ENCODE results near the gene VPS35L.
"Not testable (repeated sequence)": the region's sequence is repeated elsewhere in the genome, so short reads cannot be mapped to it uniquely, and the experiment has no call there.

The VPS35L gene

DNA sequence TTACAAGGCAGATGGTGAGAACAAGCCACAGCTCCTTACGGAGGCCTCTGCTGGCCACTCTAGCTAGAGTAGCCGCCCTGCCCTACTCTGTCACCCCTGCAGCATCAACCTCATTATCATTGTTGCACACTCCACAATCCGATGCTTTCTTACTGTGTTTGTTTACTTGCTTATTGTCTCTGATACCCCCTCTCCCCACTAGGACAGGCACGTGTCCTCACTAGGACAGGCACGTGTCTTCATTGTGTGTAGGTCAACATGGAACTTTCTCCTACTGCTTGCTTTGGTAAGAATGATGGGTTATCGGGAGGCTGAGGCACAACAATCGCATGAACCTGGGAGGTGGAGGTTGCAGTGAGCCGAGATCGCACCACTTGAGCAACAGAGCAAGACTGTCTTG lies 98.6 kb downstream of the VPS35L start:
- no peak for DNase-seq (ENCODE audit: low read depth in 2 of 2)

- DNase-seq (ENCODE audit: low read depth in 2 of 2) = no peak
These were observed 99.8 kb downstream of the VPS35L start for GRCh38 chr16:19655242-19655777.

DNA sequence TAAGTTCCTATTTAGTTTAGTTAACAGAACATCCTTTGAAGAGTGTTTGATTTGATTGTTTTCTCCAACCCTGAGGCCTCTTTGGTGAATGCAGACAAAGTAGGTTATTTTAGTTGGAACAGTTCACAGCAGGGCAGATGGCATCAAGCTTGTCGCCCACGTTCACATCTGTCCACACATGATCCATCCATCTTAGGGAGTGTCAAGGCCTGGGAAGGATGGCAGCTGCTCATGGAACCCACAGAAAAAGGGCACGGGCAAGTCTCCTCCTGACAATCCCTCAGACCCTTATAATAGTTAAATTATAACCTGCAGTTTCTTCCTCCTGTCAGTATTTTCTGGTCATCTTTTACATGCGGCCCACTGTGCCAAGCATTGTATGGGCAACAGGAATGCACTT lies 102.3 kb downstream of the VPS35L start:
- DNase-seq (ENCODE audit: low read depth in 2 of 2) = no peak

DNA sequence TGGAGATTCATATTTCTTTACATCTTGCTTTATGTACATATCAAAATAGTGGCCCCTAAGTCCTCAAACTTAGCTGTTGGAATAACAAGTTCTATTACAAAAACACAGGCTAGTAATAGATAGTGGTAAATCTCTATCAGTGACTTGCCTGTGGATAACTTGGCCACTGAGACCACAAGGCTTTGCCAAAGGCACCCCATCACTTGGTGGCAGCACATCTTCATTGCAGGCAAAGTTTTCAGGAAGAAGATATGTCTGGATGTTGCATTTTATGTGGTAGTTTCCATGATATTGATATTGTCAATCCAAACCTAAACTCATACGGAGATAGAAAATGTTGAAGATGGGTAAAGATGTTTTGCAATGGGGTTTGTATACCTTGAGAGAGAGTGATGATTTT lies 104.1 kb downstream of the VPS35L start:
- DNase-seq (ENCODE audit: low read depth in 2 of 2) = no peak

DNA sequence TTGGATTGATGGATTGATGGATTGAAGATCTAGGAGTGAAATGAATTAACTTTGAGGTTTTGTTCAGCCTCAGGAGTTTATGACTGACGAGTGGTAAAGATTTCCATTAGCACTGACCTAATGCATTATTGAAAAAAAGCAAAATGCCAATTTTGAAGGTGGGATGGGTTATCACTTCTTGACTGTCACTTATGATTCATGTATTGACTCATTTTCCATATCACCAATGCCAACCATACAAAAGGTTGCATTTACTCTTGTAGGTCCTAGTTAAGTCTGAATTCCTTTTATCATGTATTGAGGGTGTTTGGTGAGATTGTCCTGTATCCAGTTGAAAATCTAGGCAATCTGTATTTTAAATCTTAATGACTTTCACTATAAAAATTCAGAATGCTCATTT lies 104.9 kb downstream of the VPS35L start:
- DNase-seq (ENCODE audit: low read depth in 2 of 2) = no peak

GRCh38 chr16:19662351-19662750 lies 106.8 kb downstream of the VPS35L start:
- no peak for DNase-seq (ENCODE audit: low read depth in 2 of 2)

- no peak for DNase-seq (ENCODE audit: low read depth in 2 of 2)
These were observed 108.7 kb downstream of the VPS35L start for GRCh38 chr16:19664166-19664565.

GRCh38 chr16:19665313-19665712 lies 109.8 kb downstream of the VPS35L start:
- not testable (repeated sequence) for DNase-seq (ENCODE audit: low read depth in 2 of 2)

DNA sequence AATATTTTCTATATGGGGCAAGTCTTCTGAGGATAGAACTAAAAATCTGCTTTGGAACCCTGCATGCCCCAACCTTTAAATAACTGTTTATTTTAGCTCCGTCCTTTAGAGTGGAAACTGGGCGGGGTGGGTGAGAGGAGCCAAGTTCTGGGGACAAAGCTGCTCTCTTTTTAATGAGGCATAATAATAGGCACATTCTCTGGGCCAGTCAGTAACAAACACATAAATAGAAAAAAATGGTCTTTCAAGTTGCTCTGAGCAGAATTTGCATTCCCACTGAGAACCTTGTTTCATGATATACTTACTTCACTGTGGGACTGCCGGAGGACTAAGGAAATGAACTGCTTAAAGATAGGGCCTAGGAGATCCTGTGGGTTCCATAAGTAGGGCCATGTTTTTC lies 111.0 kb downstream of the VPS35L start:
- no peak for DNase-seq (ENCODE audit: low read depth in 2 of 2)

GRCh38 chr16:19672378-19672777 lies 116.9 kb downstream of the VPS35L start:
- DNase-seq (ENCODE audit: low read depth in 2 of 2) = no peak

DNA sequence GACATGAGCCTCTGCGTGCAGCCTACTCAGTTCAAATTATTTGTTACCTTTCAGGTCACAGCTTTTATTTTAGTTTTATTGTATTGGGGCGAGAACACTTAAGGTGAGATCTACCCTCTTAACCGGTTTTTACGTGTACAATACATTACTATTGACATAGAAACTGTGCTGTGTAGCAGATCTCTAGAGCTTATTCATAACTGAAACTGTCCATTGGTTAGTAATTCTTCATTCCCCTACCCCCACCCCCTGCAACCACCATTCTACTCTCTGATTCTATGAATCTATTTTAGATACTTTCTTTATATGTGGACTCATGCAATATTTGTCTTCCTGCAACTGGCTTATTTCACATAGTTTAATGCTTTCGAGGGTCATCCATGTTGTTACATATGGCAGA lies 119.0 kb downstream of the VPS35L start:
- no peak for DNase-seq (ENCODE audit: low read depth in 2 of 2)

GRCh38 chr16:19677402-19677801 lies 121.9 kb downstream of the VPS35L start:
- DNase-seq (ENCODE audit: low read depth in 2 of 2) = no peak

GRCh38 chr16:19678804-19679203 lies 123.3 kb downstream of the VPS35L start:
- DNase-seq (ENCODE audit: low read depth in 2 of 2) = no peak

DNA sequence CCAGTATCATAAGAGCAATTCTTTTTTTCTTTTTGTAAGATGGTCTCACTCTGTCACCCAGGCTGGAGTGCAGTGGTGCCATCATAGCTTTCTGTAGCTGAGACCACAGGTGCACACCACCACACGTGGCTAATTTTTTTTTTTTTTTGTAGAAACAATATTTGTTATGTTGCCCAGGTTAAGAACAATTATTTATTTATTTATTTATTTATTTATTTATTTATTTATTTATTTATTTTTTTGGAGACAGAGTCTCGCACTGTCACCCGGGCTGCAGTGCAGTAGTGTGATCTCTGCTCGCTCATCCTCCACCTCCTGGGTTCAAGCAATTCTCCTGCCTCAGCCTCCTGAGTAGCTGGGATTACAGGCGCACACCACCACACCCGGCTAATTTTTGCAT lies 123.8 kb downstream of the VPS35L start:
- DNase-seq (ENCODE audit: low read depth in 2 of 2) = not testable (repeated sequence)

DNA sequence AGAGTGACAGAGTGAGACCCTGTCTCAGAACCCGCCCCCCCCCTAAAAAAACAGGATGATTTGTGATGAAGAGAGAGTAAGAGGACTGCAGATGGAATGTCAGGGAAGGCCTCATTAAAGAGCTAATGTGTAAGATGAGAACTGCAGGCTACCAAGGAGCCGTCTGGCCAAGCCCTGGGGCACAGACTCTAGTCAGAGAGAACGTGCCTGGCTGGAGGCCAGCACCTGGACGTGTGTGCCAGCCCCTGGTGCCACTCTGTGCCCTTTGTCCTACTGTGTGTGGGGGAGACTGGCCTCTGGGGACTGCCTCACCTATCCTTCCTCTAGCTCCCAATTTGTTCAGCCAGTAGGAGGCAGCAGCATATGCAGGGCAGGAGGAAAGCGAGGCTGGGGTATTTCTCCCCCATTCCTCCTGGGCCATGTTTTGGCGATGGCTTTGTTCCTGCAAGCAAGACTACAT lies 125.4 kb downstream of the VPS35L start:
- DNase-seq (ENCODE audit: low read depth in 2 of 2) = no peak

- no peak for DNase-seq (ENCODE audit: low read depth in 2 of 2)
These were observed 126.1 kb downstream of the VPS35L start for GRCh38 chr16:19681637-19682036.

- no peak for DNase-seq (ENCODE audit: low read depth in 2 of 2)
These were observed 128.1 kb downstream of the VPS35L start for GRCh38 chr16:19683453-19684236.

GRCh38 chr16:19685176-19685575 lies 129.7 kb downstream of the VPS35L start:
- no peak for DNase-seq (ENCODE audit: low read depth in 2 of 2)

GRCh38 chr16:19687279-19687678 lies 131.8 kb downstream of the VPS35L start:
- DNase-seq (ENCODE audit: low read depth in 2 of 2) = no peak

DNA sequence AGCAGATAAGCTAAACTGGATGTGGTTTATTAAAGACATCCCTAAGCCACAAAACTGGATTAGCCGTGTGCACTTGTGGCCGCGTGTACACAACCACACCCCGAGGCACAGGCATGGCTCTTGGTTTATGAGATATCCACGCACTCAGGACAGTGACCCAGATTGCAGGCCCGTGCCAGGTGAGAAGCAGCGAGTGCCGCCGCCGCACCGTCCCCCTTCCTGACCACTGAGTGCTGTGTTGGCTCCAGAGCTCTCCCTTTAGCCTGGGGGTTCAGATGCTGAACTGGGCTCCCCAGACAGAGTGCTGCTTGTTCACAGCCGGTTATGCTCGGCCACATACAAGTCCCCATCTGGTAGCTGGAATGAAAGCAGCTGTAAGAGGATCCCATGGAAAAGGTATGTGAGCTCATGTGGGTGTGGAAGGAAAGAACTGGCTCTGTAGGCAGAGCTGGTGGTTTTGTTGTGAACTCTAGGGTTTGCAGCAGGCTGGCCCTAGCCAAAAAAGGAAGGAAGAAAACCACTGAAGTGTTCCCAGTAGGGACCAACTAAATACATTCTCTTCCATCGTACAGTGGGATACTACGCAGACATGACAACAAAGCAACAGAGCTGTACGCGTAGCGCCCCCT lies 133.0 kb downstream of the VPS35L start:
- DNase-seq (ENCODE audit: low read depth in 2 of 2) = no peak

DNA sequence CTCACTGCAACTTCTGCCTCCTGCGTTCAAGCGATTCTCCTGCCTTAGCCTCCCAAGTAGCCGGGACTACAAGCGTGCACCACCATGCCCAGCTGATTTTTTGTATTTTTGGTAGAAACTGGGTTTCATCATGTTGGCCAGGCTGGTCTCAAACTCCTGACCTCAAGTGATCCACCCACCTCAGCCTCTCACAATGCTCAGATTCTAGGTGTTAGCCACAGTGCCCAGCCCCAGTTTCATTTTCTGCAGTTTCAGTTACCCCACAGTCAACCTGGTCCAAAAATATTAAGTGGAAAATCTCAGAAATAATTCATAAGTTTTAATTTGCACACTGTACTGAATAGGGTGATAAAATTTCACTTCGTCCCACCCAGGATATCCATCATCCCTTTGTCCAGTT lies 133.8 kb downstream of the VPS35L start:
- no peak for DNase-seq (ENCODE audit: low read depth in 2 of 2)

- no peak for DNase-seq (ENCODE audit: low read depth in 2 of 2)
These were observed 134.7 kb downstream of the VPS35L start for GRCh38 chr16:19690196-19690595.

- no peak for DNase-seq (ENCODE audit: low read depth in 2 of 2)
These were observed 135.7 kb downstream of the VPS35L start for GRCh38 chr16:19691161-19691711.
